Stimulated activated naive B cell treated with anti-CD40 and anti-IgM and Interleukin-4, amounts not matched to agents 10 μg/mL and 1 μg/mL and 100 μg/mL, for 72 hours (primary cell): ENCODE measurements around the gene GNG4.
"Not testable (repeated sequence)": the region's sequence is repeated elsewhere in the genome, so short reads cannot be mapped to it uniquely, and the experiment has no call there.

Experiments
- ATAC-seq, 2 donors: fragments of 150-1000 bp; cut with Tn5 transposase; replicated peaks; 2 replicates each; pipeline ENCODE4 v1.10.0; 2021; ENCODE audit warnings: moderate library complexity in 1 of 2
- DNase-seq: peaks from one replicate; pipeline ENCODE4 v3.0.0; 2021
- H3K27ac Mint-ChIP-seq: one replicate; pipeline ENCODE4 v1.8.0; 2022; ENCODE audit warnings: mild to moderate bottlenecking, mixed read lengths
- H3K27me3 Mint-ChIP-seq, 2 donors: one replicate each; pipeline ENCODE4 v1.8.0; 2022; ENCODE audit warnings: mixed read lengths in 2 of 2
- H3K36me3 Mint-ChIP-seq, 2 donors: one replicate each; pipeline ENCODE4 v1.8.0; 2022; ENCODE audit warnings: mixed read lengths in 2 of 2, mild to moderate bottlenecking in 1 of 2
- H3K4me1 Mint-ChIP-seq, 2 donors: one replicate each; pipeline ENCODE4 v1.8.0; 2022; ENCODE audit warnings: mixed read lengths in 2 of 2, mild to moderate bottlenecking in 1 of 2
- H3K4me3 Mint-ChIP-seq, 2 donors: one replicate each; pipeline ENCODE4 v1.8.0; 2022; ENCODE audit warnings: mild to moderate bottlenecking in 2 of 2, mixed read lengths in 2 of 2, moderate library complexity in 1 of 2
- H3K9me3 Mint-ChIP-seq, 2 donors: one replicate each; pipeline ENCODE4 v1.8.0; 2022; ENCODE audit warnings: mixed read lengths in 2 of 2, mild to moderate bottlenecking in 1 of 2

Gene GNG4

DNA sequence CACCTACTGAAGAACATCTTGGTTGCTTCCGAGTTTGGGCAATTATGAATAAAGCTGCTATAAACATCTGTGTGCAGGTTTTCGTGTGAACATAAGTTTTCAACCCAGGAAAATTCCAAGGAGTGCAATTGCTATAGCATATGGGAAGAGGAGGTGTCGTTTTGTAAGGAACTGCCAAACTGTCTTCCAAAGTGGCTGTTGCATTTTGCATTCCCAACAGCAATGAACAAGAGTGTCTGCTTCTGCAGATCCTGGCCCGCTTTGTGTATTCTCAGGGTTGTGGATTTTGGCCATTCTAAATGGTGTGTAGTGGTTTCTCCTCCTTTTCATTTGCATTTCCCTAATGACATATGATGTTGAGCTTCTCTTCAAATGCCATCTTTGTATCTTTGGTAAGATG lies 23.8 kb downstream of the GNG4 start:
- ATAC-seq (no peak), DNase-seq (no peak)
- Mint-ChIP-seq H3K4me3 (no peak overlapping the region), H3K27ac (no peak overlapping the region), H3K9me3 (no peaks in the 10 kb centered on the region), H3K36me3 (no peaks in the 10 kb centered on the region), H3K27me3 (peaks cover 18 to 24% of the 10 kb centered on the region in 2 donors), H3K4me1 (no peaks in the 10 kb centered on the region)

DNA sequence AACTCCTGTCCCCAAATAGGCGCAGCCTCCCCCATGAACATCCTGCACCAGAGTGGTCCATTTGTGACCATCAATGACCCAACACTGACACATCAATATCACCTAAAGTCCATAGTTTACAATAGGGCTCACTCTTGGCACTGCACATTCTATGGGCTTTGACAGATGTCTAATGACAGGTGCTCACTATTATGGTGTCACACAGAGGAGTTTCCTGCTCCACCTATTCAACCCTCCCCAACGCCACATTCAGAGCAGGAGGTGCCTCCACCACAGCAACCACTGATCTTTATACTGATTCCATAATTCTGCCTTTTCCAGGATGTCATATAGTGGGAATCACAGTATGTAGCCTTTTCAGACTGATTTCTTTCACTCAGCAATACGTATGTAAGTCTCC lies 24.2 kb downstream of the GNG4 start:
- H3K27ac Mint-ChIP-seq, result no peak overlapping the region
- no peak overlapping the region for H3K4me3 Mint-ChIP-seq
- DNase-seq (no peak), ATAC-seq (no peak)
- H3K9me3 Mint-ChIP-seq, result no peaks in the 10 kb centered on the region
- no peaks in the 10 kb centered on the region for H3K36me3 Mint-ChIP-seq
- H3K27me3 Mint-ChIP-seq, result peaks cover 18 to 23% of the 10 kb centered on the region in 2 donors
- no peaks in the 10 kb centered on the region for H3K4me1 Mint-ChIP-seq

DNA sequence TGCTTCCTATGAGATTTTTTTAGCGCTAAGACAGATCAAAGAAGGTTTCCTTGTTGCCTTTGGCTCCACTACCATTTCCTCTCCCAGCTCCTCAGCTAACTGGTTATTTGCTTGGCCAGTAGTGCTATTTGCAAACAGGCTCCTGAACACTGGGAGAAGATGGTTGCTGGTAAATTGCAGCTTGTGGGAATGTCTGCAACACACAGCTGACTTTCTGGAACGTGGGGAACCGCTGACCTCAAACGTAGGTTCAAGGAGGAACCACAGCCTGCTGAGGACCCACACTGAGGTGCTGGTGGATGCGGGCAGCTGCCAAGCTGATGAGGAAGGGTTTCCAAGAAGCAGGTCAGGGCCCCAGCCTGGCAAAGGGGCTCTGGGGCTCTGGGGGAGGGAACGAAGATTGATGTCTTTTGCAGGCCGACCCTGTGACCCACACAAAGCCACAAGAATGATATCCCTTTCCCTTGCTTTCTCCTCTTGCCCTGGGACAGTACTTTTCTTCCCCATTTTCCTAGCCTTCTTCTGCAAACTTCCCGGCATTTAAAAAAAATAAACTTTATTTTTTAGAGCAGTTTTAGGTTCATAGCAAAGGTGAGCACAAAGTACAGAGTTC lies 24.8 kb downstream of the GNG4 start:
- no peak overlapping the region for H3K4me3 Mint-ChIP-seq
- H3K27ac Mint-ChIP-seq, result no peak overlapping the region
- ATAC-seq, result no peak
- no peaks in the 10 kb centered on the region for H3K9me3 Mint-ChIP-seq
- peaks cover 18 to 23% of the 10 kb centered on the region in 2 donors for H3K27me3 Mint-ChIP-seq
- no peaks in the 10 kb centered on the region for H3K36me3 Mint-ChIP-seq
- H3K4me1 Mint-ChIP-seq, result no peaks in the 10 kb centered on the region
- DNase-seq, result no peak

DNA sequence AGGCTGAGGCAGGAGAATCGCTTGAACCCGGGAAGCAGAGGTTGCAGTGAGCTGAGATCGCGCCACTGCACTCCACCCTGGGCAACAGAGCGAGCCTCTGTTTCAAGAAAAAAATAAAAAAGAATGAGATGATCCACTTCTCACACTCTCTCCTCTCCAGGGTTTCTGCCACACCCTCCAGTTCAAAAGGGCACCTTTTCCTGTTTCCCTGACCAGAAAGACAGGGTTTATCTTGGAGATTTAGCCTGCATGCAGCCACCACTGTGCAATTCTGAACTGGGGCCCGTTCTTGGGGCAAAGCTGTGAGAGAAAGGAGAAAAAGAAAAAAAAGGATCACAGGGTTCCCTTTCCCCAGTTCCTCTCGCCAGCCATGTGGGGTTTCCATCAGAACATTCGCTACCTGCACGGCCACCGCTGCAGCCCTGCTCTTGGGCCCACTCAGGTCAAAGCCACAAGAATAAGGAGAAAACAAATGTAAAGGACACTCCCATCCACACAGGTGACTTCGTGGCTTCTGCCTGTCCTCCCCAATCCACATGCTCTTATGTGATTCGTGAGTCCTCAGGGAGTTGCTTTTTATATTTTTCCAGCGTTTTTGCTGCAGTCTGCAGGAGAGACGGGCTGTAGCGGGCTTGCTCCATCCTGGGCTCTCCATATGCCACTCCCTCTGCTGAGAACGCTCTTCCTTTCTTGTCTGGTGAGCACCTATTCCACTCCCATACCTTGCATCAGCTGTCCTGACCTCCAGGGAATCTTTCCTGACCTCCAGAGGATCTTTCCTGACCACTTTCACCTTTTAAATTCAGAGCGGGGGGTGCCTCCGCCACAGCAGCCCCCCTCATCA lies 26.4 kb downstream of the GNG4 start:
- DNase-seq (no peak), ATAC-seq (no peak)
- no peaks in the 10 kb centered on the region for H3K36me3 Mint-ChIP-seq
- no peaks in the 10 kb centered on the region for H3K9me3 Mint-ChIP-seq
- no peaks in the 10 kb centered on the region for H3K4me1 Mint-ChIP-seq
- peaks cover 18 to 23% of the 10 kb centered on the region in 2 donors for H3K27me3 Mint-ChIP-seq
- H3K4me3 Mint-ChIP-seq, result no peak overlapping the region
- H3K27ac Mint-ChIP-seq, result no peak overlapping the region

DNA sequence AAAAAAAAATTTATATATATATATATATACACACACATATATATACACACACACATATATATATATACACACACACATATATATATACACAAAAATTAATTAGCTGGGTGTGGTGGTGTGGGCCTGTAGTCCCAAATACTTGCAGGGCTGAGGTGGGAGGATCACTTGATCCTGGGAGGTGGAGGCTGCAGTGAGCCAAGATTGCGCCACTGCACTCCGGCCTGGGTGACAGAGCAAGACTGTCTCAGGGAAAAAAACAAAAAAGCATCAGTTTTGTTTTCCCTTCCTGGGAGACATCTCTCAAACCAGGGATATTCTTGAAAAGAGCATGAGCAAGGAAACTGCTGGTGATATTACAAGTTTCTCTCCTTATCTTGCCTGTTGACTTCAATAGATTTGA lies 30.4 kb downstream of the GNG4 start:
- not testable (repeated sequence) for H3K36me3 Mint-ChIP-seq, DNase-seq, H3K4me3 Mint-ChIP-seq, H3K9me3 Mint-ChIP-seq, H3K27ac Mint-ChIP-seq, ATAC-seq, H3K4me1 Mint-ChIP-seq
- H3K27me3 Mint-ChIP-seq, result peaks cover 16 to 18% of the 10 kb centered on the region in 2 donors

DNA sequence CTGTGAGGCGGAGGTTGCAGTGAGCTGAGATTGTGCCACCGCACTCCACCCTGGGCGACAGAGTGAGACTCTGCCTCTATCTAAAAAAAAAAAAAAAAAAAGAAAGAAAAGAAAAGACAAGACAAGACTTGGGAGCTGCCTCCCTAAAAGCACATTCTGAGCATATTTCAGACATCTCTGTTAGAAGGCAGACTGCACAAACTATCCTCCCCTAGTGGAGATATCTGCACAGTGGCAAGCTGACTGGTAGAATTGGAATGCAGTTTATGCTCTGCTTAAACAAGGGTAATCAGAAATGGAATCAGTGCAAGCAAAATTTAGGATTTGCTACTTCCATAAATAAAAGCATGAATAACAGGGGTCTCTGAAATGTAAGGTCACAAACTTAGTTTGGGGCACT lies 31.8 kb downstream of the GNG4 start:
- Mint-ChIP-seq H3K36me3 (no peaks in the 10 kb centered on the region), H3K27me3 (peaks cover 5 to 6% of the 10 kb centered on the region in 2 donors), H3K27ac (no peak overlapping the region), H3K9me3 (no peaks in the 10 kb centered on the region), H3K4me3 (no peak overlapping the region), H3K4me1 (no peaks in the 10 kb centered on the region)
- DNase-seq (no peak), ATAC-seq (no peak)

DNA sequence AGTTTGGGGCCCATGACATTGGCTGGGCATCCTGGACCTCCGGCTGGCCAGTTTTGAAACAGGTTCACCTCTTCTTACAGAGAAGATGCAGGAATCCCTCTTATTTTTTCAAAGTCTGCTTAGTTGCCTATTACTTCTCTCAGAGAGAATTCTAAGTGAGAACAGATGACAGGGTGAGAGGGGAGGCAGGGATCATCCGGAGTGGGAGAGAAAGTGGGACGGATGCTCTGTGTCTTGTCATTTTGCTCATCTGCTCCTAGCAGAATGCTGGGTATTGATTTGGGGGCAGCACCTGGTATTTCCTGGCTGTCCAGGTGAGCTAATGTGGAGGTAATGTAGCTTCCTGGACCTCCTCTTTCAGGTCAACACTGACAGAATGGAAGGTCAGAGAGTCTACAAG lies 32.4 kb downstream of the GNG4 start:
- DNase-seq (no peak), ATAC-seq (no peak)
- Mint-ChIP-seq H3K4me1 (no peaks in the 10 kb centered on the region), H3K27me3 (peaks cover 6% of the 10 kb centered on the region in 2 donors), H3K36me3 (no peaks in the 10 kb centered on the region), H3K4me3 (no peak overlapping the region), H3K27ac (no peak overlapping the region), H3K9me3 (no peaks in the 10 kb centered on the region)

DNA sequence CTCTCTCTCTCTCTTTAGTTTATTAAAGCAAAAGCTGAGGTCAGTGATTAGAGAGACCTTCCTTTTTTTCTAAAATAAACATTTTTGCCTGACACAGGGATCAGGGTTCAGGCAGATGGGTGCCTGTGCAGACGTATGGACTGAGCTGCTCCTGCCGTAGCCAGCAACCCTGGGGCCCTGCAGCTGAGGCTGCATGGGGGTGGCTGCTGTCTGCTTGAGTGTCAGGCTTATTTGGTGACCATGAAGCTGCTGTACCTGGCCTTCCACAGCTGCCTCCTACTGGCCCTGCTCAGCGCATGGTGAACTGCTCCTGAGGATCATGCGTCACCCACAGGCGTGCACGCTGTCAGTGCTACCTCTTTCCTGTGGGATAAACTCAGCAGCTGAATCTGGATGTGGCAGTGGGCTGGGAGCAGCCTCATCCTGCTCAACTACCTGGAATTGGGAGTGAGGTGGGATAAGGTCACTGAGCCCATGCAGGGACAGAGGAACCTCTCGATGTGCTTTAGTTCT lies 35.1 kb downstream of the GNG4 start:
- no peak overlapping the region for H3K4me3 Mint-ChIP-seq
- H3K27ac Mint-ChIP-seq, result no peak overlapping the region
- H3K9me3 Mint-ChIP-seq, result no peaks in the 10 kb centered on the region
- no peaks in the 10 kb centered on the region for H3K36me3 Mint-ChIP-seq
- peaks cover 6 to 8% of the 10 kb centered on the region in 2 donors for H3K27me3 Mint-ChIP-seq
- DNase-seq, result no peak
- ATAC-seq, result no peak
- H3K4me1 Mint-ChIP-seq, result no peaks in the 10 kb centered on the region

DNA sequence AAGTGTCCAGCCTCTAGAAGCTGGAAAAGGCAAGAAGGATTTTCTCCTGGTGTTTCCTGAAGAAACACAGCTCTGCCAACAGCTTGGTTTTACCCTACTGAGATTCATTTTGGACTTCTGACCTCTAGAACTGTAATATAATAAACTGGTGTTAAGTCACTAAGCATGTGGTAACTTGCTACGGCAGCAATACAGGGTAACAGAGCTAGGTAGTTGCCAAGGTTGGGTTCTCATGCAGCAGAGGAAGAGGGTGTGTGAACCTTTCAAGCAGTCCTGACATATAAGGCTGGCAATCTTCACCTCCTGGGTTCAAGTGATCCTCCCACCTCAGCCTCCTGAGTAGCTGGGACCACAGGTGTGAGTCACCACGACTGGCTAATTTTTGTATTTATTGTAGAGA lies 36.0 kb downstream of the GNG4 start:
- ATAC-seq, result no peak
- H3K27ac Mint-ChIP-seq, result no peak overlapping the region
- no peaks in the 10 kb centered on the region for H3K36me3 Mint-ChIP-seq
- H3K27me3 Mint-ChIP-seq, result peaks cover 6 to 8% of the 10 kb centered on the region in 2 donors
- H3K4me3 Mint-ChIP-seq, result no peak overlapping the region
- no peak for DNase-seq
- no peaks in the 10 kb centered on the region for H3K4me1 Mint-ChIP-seq
- H3K9me3 Mint-ChIP-seq, result no peaks in the 10 kb centered on the region

DNA sequence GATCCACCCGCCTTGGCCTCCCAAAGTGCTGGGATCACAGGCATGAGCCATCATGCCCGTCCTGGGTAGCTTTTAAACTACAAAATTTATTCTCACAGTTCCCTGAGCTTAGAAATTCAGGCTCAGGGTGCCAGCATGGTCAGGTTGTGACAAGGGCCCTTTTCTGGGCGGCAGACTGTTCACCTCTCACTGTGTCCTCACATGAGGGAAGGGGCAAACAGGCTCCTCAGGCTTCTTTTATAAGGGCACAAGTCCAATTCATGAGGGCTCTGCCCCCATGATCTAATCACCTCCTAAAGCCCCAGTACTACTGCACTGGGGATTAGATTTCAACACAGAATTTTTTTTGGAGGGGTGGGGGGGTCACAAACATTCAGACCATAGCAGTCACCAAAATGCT lies 36.8 kb downstream of the GNG4 start:
- H3K4me3 Mint-ChIP-seq, result no peak overlapping the region
- H3K27me3 Mint-ChIP-seq, result peaks cover 6 to 8% of the 10 kb centered on the region in 2 donors
- no peak for DNase-seq
- no peaks in the 10 kb centered on the region for H3K9me3 Mint-ChIP-seq
- no peaks in the 10 kb centered on the region for H3K36me3 Mint-ChIP-seq
- no peaks in the 10 kb centered on the region for H3K4me1 Mint-ChIP-seq
- no peak overlapping the region for H3K27ac Mint-ChIP-seq
- no peak for ATAC-seq

DNA sequence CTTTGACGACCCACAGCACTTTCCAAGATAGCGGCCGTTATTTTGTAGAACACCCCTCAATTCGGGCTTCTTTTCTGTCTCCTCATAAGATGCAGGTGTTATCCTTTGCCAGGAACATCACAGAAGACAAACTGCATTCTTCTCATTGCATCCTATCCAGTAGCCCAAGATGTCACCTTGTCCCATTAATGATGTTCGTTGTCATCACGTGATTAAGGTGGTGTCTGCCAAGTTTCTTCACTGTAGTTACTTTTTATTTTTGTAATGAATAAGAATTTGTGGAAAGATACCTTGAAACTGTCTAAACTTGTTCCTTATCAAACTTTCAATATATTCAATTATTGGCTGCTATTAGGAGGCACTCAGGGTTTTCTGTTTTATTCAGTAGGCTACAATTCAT lies 39.4 kb downstream of the GNG4 start:
- Mint-ChIP-seq H3K27me3 (peaks cover 0 to 3% of the 10 kb centered on the region in 2 donors), H3K36me3 (no peaks in the 10 kb centered on the region), H3K27ac (no peak overlapping the region), H3K4me3 (no peak overlapping the region), H3K4me1 (no peaks in the 10 kb centered on the region), H3K9me3 (peaks cover 0 to 2% of the 10 kb centered on the region in 2 donors)
- ATAC-seq, result no peak
- DNase-seq, result no peak

DNA sequence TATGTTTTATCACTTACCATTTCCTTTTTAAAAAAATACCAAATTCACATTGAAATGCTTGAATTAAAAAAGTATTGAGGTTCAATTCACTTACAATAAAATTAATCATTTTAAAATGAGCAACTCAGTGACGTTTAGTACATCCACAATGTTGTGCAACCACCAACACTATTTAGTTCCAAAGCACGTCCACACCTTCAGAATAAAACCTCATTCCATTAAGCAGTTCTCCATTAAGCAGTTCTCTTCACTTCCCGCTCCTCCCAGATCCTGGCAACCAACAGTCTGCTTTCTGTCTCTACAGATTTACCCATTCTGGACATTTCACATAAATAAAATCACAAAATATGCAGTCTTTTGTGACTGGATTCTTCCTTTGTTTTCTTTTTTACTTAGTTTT lies 41.3 kb downstream of the GNG4 start:
- H3K4me1 Mint-ChIP-seq, result no peaks in the 10 kb centered on the region
- H3K4me3 Mint-ChIP-seq, result no peak overlapping the region
- H3K9me3 Mint-ChIP-seq, result peaks cover 0 to 2% of the 10 kb centered on the region in 2 donors
- no peaks in the 10 kb centered on the region for H3K36me3 Mint-ChIP-seq
- H3K27ac Mint-ChIP-seq, result no peak overlapping the region
- DNase-seq (no peak), ATAC-seq (no peak)
- H3K27me3 Mint-ChIP-seq, result peaks cover 0 to 3% of the 10 kb centered on the region in 2 donors

DNA sequence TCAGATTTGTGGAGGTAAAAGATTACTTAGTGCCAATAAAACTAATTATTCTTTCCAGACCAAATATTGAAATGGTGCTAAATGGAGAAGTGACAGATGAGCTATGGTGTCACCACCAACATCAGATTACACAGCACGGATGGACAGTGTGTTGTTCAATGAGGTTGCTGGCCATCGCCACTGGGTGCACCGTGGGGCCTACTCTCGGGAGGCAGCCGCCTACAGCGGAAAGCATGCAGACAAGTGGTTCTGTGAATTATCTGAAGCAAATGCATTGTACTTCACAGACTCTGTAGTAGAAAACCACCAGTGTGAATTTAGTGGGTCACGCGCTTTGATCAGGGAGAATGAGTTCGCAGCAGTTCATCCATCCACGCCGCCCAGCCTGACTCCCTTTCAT lies 42.3 kb downstream of the GNG4 start:
- H3K9me3 Mint-ChIP-seq, result peaks cover 0 to 2% of the 10 kb centered on the region in 2 donors
- no peak for DNase-seq
- H3K27ac Mint-ChIP-seq, result no peak overlapping the region
- no peak for ATAC-seq
- no peaks in the 10 kb centered on the region for H3K36me3 Mint-ChIP-seq
- no peaks in the 10 kb centered on the region for H3K4me1 Mint-ChIP-seq
- no peak overlapping the region for H3K4me3 Mint-ChIP-seq
- peaks cover 0 to 3% of the 10 kb centered on the region in 2 donors for H3K27me3 Mint-ChIP-seq

DNA sequence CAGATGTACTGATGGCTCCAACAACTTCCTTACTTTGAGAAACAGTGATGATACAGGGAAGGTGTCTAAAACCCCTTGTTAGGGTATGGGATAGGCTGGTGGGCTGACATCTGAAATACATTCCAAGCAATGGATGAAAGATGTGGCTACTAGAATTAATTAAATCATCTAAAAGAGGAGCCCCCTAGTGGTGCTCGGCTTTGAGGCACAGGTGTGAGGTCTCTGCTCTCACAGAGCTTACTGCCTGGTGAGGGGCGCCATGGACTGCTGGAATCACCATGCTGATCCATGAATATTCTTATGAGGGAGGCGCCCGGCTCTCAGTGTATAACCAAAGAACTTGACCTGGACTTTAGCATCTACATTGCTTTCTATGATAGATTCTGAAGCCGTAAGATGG lies 48.5 kb downstream of the GNG4 start:
- ATAC-seq, result no peak
- Mint-ChIP-seq H3K4me3 (no peak overlapping the region), H3K27me3 (no peaks in the 10 kb centered on the region), H3K4me1 (no peaks in the 10 kb centered on the region), H3K36me3 (no peaks in the 10 kb centered on the region), H3K9me3 (no peaks in the 10 kb centered on the region), H3K27ac (no peak overlapping the region)
- no peak for DNase-seq

DNA sequence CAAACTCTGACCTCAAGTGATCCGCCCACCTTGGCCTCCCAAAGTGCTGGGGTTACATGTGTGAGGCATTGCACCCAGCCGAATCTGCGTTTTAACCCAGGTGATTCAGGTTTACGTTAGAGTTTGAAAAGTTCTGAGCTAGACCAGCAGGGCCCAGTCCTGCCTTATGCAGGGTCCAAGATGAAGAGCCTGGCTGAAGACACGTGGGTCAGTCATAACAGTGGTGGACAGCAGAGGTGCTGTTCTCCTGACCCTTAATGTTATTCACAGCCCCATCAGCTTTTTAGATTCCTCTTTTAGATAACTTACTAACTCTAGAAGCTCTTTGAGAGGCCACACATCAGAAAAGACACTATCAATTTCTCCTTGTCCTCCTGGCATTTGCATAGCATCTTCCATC lies 50.0 kb downstream of the GNG4 start:
- H3K36me3 Mint-ChIP-seq, result no peaks in the 10 kb centered on the region
- H3K4me3 Mint-ChIP-seq, result no peak overlapping the region
- H3K27ac Mint-ChIP-seq, result no peak overlapping the region
- no peaks in the 10 kb centered on the region for H3K9me3 Mint-ChIP-seq
- no peak for DNase-seq
- no peak for ATAC-seq
- H3K4me1 Mint-ChIP-seq, result no peaks in the 10 kb centered on the region
- H3K27me3 Mint-ChIP-seq, result no peaks in the 10 kb centered on the region
